HCT116 (cell line): ENCODE results near the gene SHANK3. TPM values are rescaled to one million over a fixed set of nuclear protein-coding genes. Genes with fewer than 3 reads are reported as not detected.

Experiments
- ATAC-seq: fragments of 200-7000 bp; cut with Tn5 transposase; 2 replicates; pipeline ENCODE4 v1.9.1; 2020; ENCODE audit warnings: mild to moderate bottlenecking, moderate library complexity
- BruUV-seq: library from RNA; stranded (reverse); fragments of 400-500 nt; replicated peaks from 2 replicates; lab custom pipeline; 2021; lab: Mats Ljungman, UMichigan
- CTCF ChIA-PET: fragments of 300-600 bp; sonication (Branson Sonifier 250); formaldehyde crosslinking; loops from one replicate; lab custom pipeline; 2021; ENCODE audit warnings: antibody characterized with exemption; lab: Charles Lee
- POLR2A ChIA-PET: fragments of 300-600, 350-600 bp; sonication (Branson Sonifier 250); formaldehyde crosslinking; loops from one replicate; lab custom pipeline; 2021; ENCODE audit warnings: antibody characterized with exemption; lab: Charles Lee
- RAD21 ChIA-PET, 2 experiments: fragments of 300-600 bp; sonication (Branson Sonifier 250); formaldehyde crosslinking; loops; one replicate each; lab custom pipeline; 2023; ENCODE audit warnings: low total read pairs in 2 of 2; ENCODE audit not compliant: uncharacterized antibody in 2 of 2, unreplicated experiment in 2 of 2, low non-redundant PET in 1 of 2; lab: Charles Lee
- DNase-seq: peaks from one replicate; pipeline ENCODE4 v3.0.0-alpha.2; 2010; ENCODE audit warnings: low read depth, low spot score
- H2AFZ ChIP-seq: fragments of 200-600 bp; shearing (Covaris generic), sonication (generic); 2 replicates; pipeline ENCODE4 v1.6.1; 2017; ENCODE audit warnings: low read depth, mixed run types, mixed read lengths, antibody characterized with exemption, low read length; ENCODE audit not compliant: poor library complexity, severe bottlenecking
- H3K27ac ChIP-seq: 2 replicates; pipeline ENCODE4 v1.5.1; 2012; ENCODE audit warnings: low read depth, low read length
- H3K27me3 ChIP-seq: fragments of 200-600 bp; sonication (generic); 2 replicates; pipeline ENCODE4 v1.6.1; 2016; ENCODE audit warnings: mixed run types, low read length, mixed read lengths; ENCODE audit not compliant: insufficient read depth
- H3K36me3 ChIP-seq, 2 experiments: fragments of 200-500 bp in 1 of 2; fragments of 200-600 bp in 1 of 2; sonication (Bioruptor generic) in 1 of 2; sonication (generic) in 1 of 2; 2 replicates each; pipeline versions ENCODE4 v1.5.1 to v1.6.1; 2014 to 2016; ENCODE audit warnings: low read length in 2 of 2, inconsistent platforms in 1 of 2, mixed read lengths in 1 of 2, mixed run types in 1 of 2; ENCODE audit not compliant: insufficient read depth in 2 of 2, control insufficient read depth in 1 of 2
- H3K4me1 ChIP-seq, 2 experiments: fragments of 200-600 bp in 1 of 2; sonication (generic) in 1 of 2; 2 replicates each; pipeline versions ENCODE4 v1.5.1 to v1.6.1; 2012 to 2017; ENCODE audit warnings: low read length in 2 of 2, inconsistent platforms in 1 of 2, mild to moderate bottlenecking in 1 of 2, mixed read lengths in 1 of 2, mixed run types in 1 of 2, moderate library complexity in 1 of 2; ENCODE audit not compliant: insufficient read depth in 2 of 2, control insufficient read depth in 1 of 2
- H3K4me2 ChIP-seq: fragments of 200-600 bp; sonication (generic); 2 replicates; pipeline ENCODE4 v1.6.1; 2017; ENCODE audit warnings: mixed run types, low read length, mixed read lengths
- H3K4me3 ChIP-seq, 2 experiments: fragments of 200-600 bp in 1 of 2; sonication (generic) in 1 of 2; replicated peaks in 1 of 2; 2 replicates each; pipeline ENCODE4 v1.5.1; 2011 to 2016; ENCODE audit warnings: low read length in 2 of 2, control low read depth in 1 of 2, low read depth in 1 of 2, mild to moderate bottlenecking in 1 of 2, mixed read lengths in 1 of 2, mixed run types in 1 of 2
- H3K79me2 ChIP-seq: fragments of 200-600 bp; sonication (generic); 2 replicates; pipeline ENCODE4 v1.6.1; 2017; ENCODE audit warnings: mild to moderate bottlenecking, mixed run types, low read length, moderate library complexity, mixed read lengths; ENCODE audit not compliant: insufficient read depth
- H3K9ac ChIP-seq: fragments of 200-600 bp; sonication (generic); 2 replicates; pipeline ENCODE4 v1.6.1; 2016; ENCODE audit warnings: low read length, mixed read lengths
- H3K9me2 ChIP-seq: fragments of 200-600 bp; sonication (generic), shearing (Covaris generic); 2 replicates; pipeline ENCODE4 v1.6.1; 2017; ENCODE audit warnings: mixed run types, mild to moderate bottlenecking, moderate library complexity; ENCODE audit not compliant: insufficient read depth
- H3K9me3 ChIP-seq, 2 experiments: fragments of 200-500 bp in 1 of 2; fragments of 200-600 bp in 1 of 2; sonication (Bioruptor generic) in 1 of 2; sonication (generic) in 1 of 2; 2 replicates each; pipeline ENCODE4 v1.6.1; 2014 to 2017; ENCODE audit warnings: low read length in 2 of 2, mixed read lengths in 2 of 2, inconsistent platforms in 1 of 2, low read depth in 1 of 2, mild to moderate bottlenecking in 1 of 2, mixed run types in 1 of 2, moderate library complexity in 1 of 2; ENCODE audit not compliant: control insufficient read depth in 1 of 2, insufficient read depth in 1 of 2
- H4K20me1 ChIP-seq: fragments of 200-600 bp; sonication (generic), shearing (Covaris generic); 2 replicates; pipeline ENCODE4 v1.6.1; 2017; ENCODE audit warnings: mixed run types, mild to moderate bottlenecking, moderate library complexity; ENCODE audit not compliant: insufficient read depth
- CBX3 ChIP-seq: IDR thresholded peaks from 2 replicates; pipeline ENCODE4 v1.6.1; 2012; ENCODE audit warnings: low read depth
- POLR2A ChIP-seq: IDR thresholded peaks from 2 replicates; pipeline ENCODE4 v1.7.0; 2011; ENCODE audit warnings: borderline replicate concordance; ENCODE audit not compliant: insufficient read depth, insufficient read length; ENCODE audit errors: extremely low read depth
- POLR2AphosphoS5 ChIP-seq: IDR thresholded peaks from 2 replicates; pipeline ENCODE4 v1.6.1; 2011; ENCODE audit warnings: mild to moderate bottlenecking, low read depth, low read length, moderate library complexity
- RAD21 ChIP-seq: IDR thresholded peaks from 2 replicates; pipeline ENCODE4 v1.6.1; 2012; ENCODE audit warnings: low read depth, mild to moderate bottlenecking
- TCF7L2 ChIP-seq: IDR thresholded peaks from 2 replicates; pipeline ENCODE4 v1.7.0; 2011; ENCODE audit warnings: borderline replicate concordance, inconsistent platforms; ENCODE audit not compliant: insufficient read depth, insufficient read length; ENCODE audit errors: extremely low read depth
- YY1 ChIP-seq: IDR thresholded peaks from 2 replicates; pipeline ENCODE4 v1.6.1; 2011; ENCODE audit warnings: low read length, low read depth, moderate library complexity, mild to moderate bottlenecking; ENCODE audit not compliant: insufficient replicate concordance; ENCODE audit errors: extremely low read depth
- ZFX ChIP-seq: fragments of 450-650 bp; IDR thresholded peaks from 2 replicates; pipeline ENCODE4 v1.6.1; 2017
- ZNF274 ChIP-seq: fragments of 200-500 bp; sonication (Bioruptor generic); IDR thresholded peaks from 2 replicates; pipeline ENCODE4 v1.6.1; 2014; ENCODE audit warnings: mild to moderate bottlenecking, low read depth, low read length, inconsistent platforms
- intact Hi-C: fragments of 100-400 bp; cut with micrococcal nuclease; formaldehyde crosslinking; loops from 2 replicates; pipeline ENCODE4 v1.10.0; 2022
- total RNA-seq: library from RNA; stranded (reverse); gene quantifications from one replicate; pipeline ENCODE4 v1.2.1, GENCODE V29; 2021; ENCODE audit not compliant: unreplicated experiment
- TF ChIP-seq, protein P1 (sequence below), 3 experiments: fragments of 200-600 bp in 1 of 3; sonication (generic) in 1 of 3; IDR thresholded peaks in 2 of 3; conservative IDR thresholded peaks in 1 of 3; 2 replicates each; pipeline ENCODE4 v1.5.1; 2012 to 2017; ENCODE audit warnings: low read depth in 2 of 3, low read length in 2 of 3, antibody characterized with exemption in 1 of 3, borderline replicate concordance in 1 of 3, control low read depth in 1 of 3, mild to moderate bottlenecking in 1 of 3, mixed read lengths in 1 of 3, mixed run types in 1 of 3, moderate library complexity in 1 of 3; ENCODE audit not compliant: insufficient read depth in 1 of 3

The SHANK3 gene
- total RNA-seq, 1 experiment from 2014 or later: 16.0 TPM

DNA sequence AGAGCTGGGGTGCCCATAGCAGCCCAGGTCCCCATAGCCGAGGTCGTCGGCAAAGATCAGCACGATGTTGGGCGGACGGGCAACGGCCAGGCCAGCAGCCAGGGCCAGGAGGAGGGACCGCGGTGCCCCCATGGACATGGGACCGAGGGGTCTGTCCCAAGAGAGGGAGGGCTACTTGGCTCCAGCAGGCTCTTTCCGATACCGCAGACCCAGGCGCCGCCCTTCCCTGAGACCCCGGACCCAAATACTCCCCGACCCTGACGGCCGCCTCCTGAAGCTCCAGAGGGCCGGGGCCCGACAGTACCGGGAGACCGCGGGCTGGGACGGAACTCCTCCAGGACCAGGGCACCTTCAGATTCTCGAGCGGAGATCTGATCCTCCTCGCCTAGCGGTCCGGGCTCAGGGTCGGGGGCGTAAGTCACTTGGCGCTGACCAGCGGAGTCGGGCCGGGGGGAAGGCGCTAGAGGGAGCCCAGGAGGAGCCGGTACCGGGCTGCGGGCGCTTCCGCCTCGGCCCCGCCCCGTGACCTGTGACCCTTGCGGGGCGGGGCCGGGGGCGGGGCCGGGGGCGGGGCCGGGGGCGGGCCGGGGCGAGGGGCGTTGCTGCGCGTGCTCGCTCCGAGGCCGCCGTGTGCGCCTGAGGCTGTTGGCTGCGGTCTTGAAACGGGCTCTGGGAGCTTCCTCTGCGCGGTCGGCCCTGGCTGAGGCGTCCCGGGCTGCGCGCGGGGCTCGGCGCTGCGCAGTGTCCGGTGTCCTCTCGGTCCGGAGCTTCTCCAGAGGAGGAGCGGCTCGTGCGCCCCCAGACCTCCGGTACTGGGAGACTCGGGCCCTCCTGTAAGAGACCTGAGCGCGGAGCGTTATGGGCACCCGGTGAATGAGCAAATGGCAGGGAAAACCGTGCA, 44.7 kb upstream of the SHANK3 start, which contains the start of gene ARSA:
TSS of gene ARSA (minus strand) at position 511 of the 901 bp plus-strand sequence. CDS start at position 138, 373 bp downstream.
- Histone ChIP-seq H3K27me3 (no peaks in the 10 kb centered on the region), H3K4me3 (peak within 1 kb of the TSS; percentile 71 to 88), H3K4me2 (peak within 1 kb of the TSS; percentile 99), H3K79me2 (no peaks in the 10 kb centered on the region), H3K9me2 (no peaks in the 10 kb centered on the region), H3K9ac (peak within 1 kb of the TSS; percentile 76), H3K27ac (peak within 1 kb of the TSS; percentile 61), H3K9me3 (no peaks in the 10 kb centered on the region), H2AFZ (peak within 1 kb of the TSS; percentile 58), H3K36me3 (no peaks in the 10 kb centered on the region), H4K20me1 (no peaks in the 10 kb centered on the region), H3K4me1 (peaks cover 10 to 34% of the 10 kb centered on the region in 2 experiments; a peak in 3 of 4 replicates)
- TF ChIP-seq ZFX (no peak; the same call in 1 of the 2 replicates), ZNF274 (no peak), CBX3 (no peak), TCF7L2 (no peak), POLR2A (peak; percentile 60), YY1 (no peak), RAD21 (peak; percentile 33), POLR2AphosphoS5 (peak; percentile 90)
- TF ChIP-seq, protein P1, sequence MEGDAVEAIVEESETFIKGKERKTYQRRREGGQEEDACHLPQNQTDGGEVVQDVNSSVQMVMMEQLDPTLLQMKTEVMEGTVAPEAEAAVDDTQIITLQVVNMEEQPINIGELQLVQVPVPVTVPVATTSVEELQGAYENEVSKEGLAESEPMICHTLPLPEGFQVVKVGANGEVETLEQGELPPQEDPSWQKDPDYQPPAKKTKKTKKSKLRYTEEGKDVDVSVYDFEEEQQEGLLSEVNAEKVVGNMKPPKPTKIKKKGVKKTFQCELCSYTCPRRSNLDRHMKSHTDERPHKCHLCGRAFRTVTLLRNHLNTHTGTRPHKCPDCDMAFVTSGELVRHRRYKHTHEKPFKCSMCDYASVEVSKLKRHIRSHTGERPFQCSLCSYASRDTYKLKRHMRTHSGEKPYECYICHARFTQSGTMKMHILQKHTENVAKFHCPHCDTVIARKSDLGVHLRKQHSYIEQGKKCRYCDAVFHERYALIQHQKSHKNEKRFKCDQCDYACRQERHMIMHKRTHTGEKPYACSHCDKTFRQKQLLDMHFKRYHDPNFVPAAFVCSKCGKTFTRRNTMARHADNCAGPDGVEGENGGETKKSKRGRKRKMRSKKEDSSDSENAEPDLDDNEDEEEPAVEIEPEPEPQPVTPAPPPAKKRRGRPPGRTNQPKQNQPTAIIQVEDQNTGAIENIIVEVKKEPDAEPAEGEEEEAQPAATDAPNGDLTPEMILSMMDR (IDR thresholded peaks at IDR 0.05 in 2 of 3, conservative IDR thresholded peaks at IDR 0.05 in 1 of 3; ENCODE audit: borderline replicate concordance in 1 of 3, insufficient read depth in 1 of 3, low read depth in 2 of 3, low read length in 2 of 3): peak in 2 of 3 experiments; percentile 15 to 23; a peak in 1 of 6 replicates
- ChIA-PET CTCF (interaction anchor here (0.9 to 1.0 kb wide), 2 partner anchors 14 to 102 kb away, joined by 3 read pairs; no protein-coding TSS in a partner anchor), RAD21 (no interaction called here), POLR2A (interaction anchor here (1.0 kb wide), 1 partner anchor 64 kb away, joined by 3 read pairs; no protein-coding TSS in a partner anchor)
- intact Hi-C loops: loop anchor here (2.0 kb wide), 1 partner anchor 63 kb away; no protein-coding TSS in a partner anchor
- ATAC-seq (peak; percentile 82), DNase-seq (no peak)
- TSS peak; percentile 64 for BruUV-seq
